Large intestine (tissue), 3 donors: ENCODE data around the gene MGAT4C. TPM values are rescaled to one million over a fixed set of nuclear protein-coding genes. Genes with fewer than 3 reads are reported as not detected.

ENCODE experiments used
- DNase-seq, 2 donors: peaks; one replicate each; pipeline versions ENCODE4 v3.0.0 to v3.0.0-alpha.2; 2013
- H3K27ac ChIP-seq: one replicate; pipeline ENCODE4 v1.5.1; 2013; ENCODE audit warnings: low read length
- H3K27me3 ChIP-seq: 2 replicates; pipeline ENCODE4 v1.6.1; 2013; ENCODE audit warnings: low read length; ENCODE audit not compliant: control insufficient read depth, insufficient read depth
- H3K36me3 ChIP-seq: 2 replicates; pipeline ENCODE4 v1.6.1; 2013; ENCODE audit warnings: low read length; ENCODE audit not compliant: control insufficient read depth, insufficient read depth
- H3K4me1 ChIP-seq: one replicate; pipeline ENCODE4 v1.6.1; 2013; ENCODE audit warnings: low read length; ENCODE audit not compliant: control insufficient read depth, insufficient read depth
- H3K4me3 ChIP-seq: one replicate; pipeline ENCODE4 v1.5.1; 2013; ENCODE audit warnings: low read length
- H3K9me3 ChIP-seq: one replicate; pipeline ENCODE4 v1.6.1; 2013; ENCODE audit warnings: mild to moderate bottlenecking, low read depth, low read length, moderate library complexity; ENCODE audit not compliant: control insufficient read depth
- WGBS: methylation state at CpG from one replicate; pipeline ENCODE4 v1.1.5; 2013; ENCODE audit warnings: low lambda C conversion rate; ENCODE audit not compliant: insufficient coverage; 5-methylcytosine and 5-hydroxymethylcytosine counted together
- polyA plus RNA-seq: library from polyadenylated mRNA; unstranded; fragments of 120-200 nt; gene quantifications from one replicate; pipeline ENCODE4 v1.2.1, GENCODE V29; 2013

Gene MGAT4C
- polyA plus RNA-seq, 1 donor: 0.43 TPM

GRCh38 chr12:86186449-86186848 lies 69.7 kb downstream of the MGAT4C start:
- Histone ChIP-seq H3K27me3 (no peaks in the 10 kb centered on the region), H3K36me3 (no peaks in the 10 kb centered on the region), H3K4me1 (no peaks in the 10 kb centered on the region), H3K4me3 (no peak overlapping the region), H3K9me3 (no peaks in the 10 kb centered on the region), H3K27ac (no peak overlapping the region)
- no peak for DNase-seq
- WGBS: no CpG with 5 or more reads among the region's 2 CpGs

- WGBS: no CpG with 5 or more reads among the region's 1 CpG
These were observed 76.3 kb downstream of the MGAT4C start for GRCh38 chr12:86179855-86180254.

GRCh38 chr12:86174188-86174587 lies 82.0 kb downstream of the MGAT4C start:
- DNase-seq: no peak
- Histone ChIP-seq H3K27ac (no peak overlapping the region), H3K9me3 (no peaks in the 10 kb centered on the region), H3K27me3 (no peaks in the 10 kb centered on the region), H3K4me3 (no peak overlapping the region), H3K36me3 (no peaks in the 10 kb centered on the region), H3K4me1 (no peaks in the 10 kb centered on the region)
- WGBS: 100% methylated on average over 1 of the region's 2 CpGs

More at GRCh38 chr12:86179855-86180254, 76.3 kb downstream of the MGAT4C start:
- no peaks in the 10 kb centered on the region for H3K4me1 ChIP-seq
- H3K27me3 ChIP-seq: no peaks in the 10 kb centered on the region
- no peak overlapping the region for H3K27ac ChIP-seq
- H3K9me3 ChIP-seq: no peaks in the 10 kb centered on the region
- no peak overlapping the region for H3K4me3 ChIP-seq
- H3K36me3 ChIP-seq: no peaks in the 10 kb centered on the region
- DNase-seq: no peak

- no peak overlapping the region for H3K4me3 ChIP-seq
- H3K4me1 ChIP-seq: no peaks in the 10 kb centered on the region
- H3K9me3 ChIP-seq: no peaks in the 10 kb centered on the region
- WGBS: no CpG with 5 or more reads among the region's 2 CpGs
- no peaks in the 10 kb centered on the region for H3K36me3 ChIP-seq
- no peak for DNase-seq
- no peaks in the 10 kb centered on the region for H3K27me3 ChIP-seq
- no peak overlapping the region for H3K27ac ChIP-seq
These were observed 83.2 kb downstream of the MGAT4C start for GRCh38 chr12:86172913-86173443.

GRCh38 chr12:86170051-86170450 lies 86.1 kb downstream of the MGAT4C start:
- Histone ChIP-seq H3K27me3 (no peaks in the 10 kb centered on the region), H3K9me3 (no peaks in the 10 kb centered on the region), H3K36me3 (no peaks in the 10 kb centered on the region), H3K4me1 (no peaks in the 10 kb centered on the region), H3K4me3 (no peak overlapping the region), H3K27ac (no peak overlapping the region)
- no peak for DNase-seq
- WGBS: no CpG with 5 or more reads among the region's 1 CpG

GRCh38 chr12:86158956-86159355 lies 97.2 kb downstream of the MGAT4C start:
- Histone ChIP-seq H3K9me3 (no peaks in the 10 kb centered on the region), H3K4me3 (no peak overlapping the region), H3K27me3 (no peaks in the 10 kb centered on the region), H3K27ac (no peak overlapping the region), H3K4me1 (no peaks in the 10 kb centered on the region), H3K36me3 (no peaks in the 10 kb centered on the region)
- DNase-seq: no peak
- WGBS: 80% methylated on average over 2 of the region's 4 CpGs

- Histone ChIP-seq H3K9me3 (no peaks in the 10 kb centered on the region), H3K27ac (no peak overlapping the region), H3K4me3 (no peak overlapping the region), H3K4me1 (no peaks in the 10 kb centered on the region), H3K36me3 (no peaks in the 10 kb centered on the region), H3K27me3 (no peaks in the 10 kb centered on the region)
- DNase-seq: no peak
- 77% methylated on average over 6 of the region's 6 CpGs for WGBS
These were observed 101.6 kb downstream of the MGAT4C start for GRCh38 chr12:86154620-86155019.

GRCh38 chr12:86148612-86149011 lies 107.6 kb downstream of the MGAT4C start:
- Histone ChIP-seq H3K4me3 (no peak overlapping the region), H3K36me3 (no peaks in the 10 kb centered on the region), H3K27ac (no peak overlapping the region), H3K9me3 (no peaks in the 10 kb centered on the region), H3K27me3 (no peaks in the 10 kb centered on the region), H3K4me1 (no peaks in the 10 kb centered on the region)
- DNase-seq: no peak

GRCh38 chr12:86148071-86148470 lies 108.1 kb downstream of the MGAT4C start:
- no peaks in the 10 kb centered on the region for H3K9me3 ChIP-seq
- H3K27ac ChIP-seq: no peak overlapping the region
- no peaks in the 10 kb centered on the region for H3K27me3 ChIP-seq
- no peaks in the 10 kb centered on the region for H3K4me1 ChIP-seq
- H3K4me3 ChIP-seq: no peak overlapping the region
- WGBS: no CpG with 5 or more reads among the region's 3 CpGs
- no peak for DNase-seq
- no peaks in the 10 kb centered on the region for H3K36me3 ChIP-seq

- no peaks in the 10 kb centered on the region for H3K4me1 ChIP-seq
- H3K27me3 ChIP-seq: no peaks in the 10 kb centered on the region
- 86% methylated on average over 1 of the region's 2 CpGs for WGBS
- H3K27ac ChIP-seq: no peak overlapping the region
- H3K9me3 ChIP-seq: no peaks in the 10 kb centered on the region
- no peak overlapping the region for H3K4me3 ChIP-seq
- DNase-seq: no peak
- H3K36me3 ChIP-seq: no peaks in the 10 kb centered on the region
These were observed 111.0 kb downstream of the MGAT4C start for GRCh38 chr12:86145156-86145555.

GRCh38 chr12:86143162-86143561 lies 113.0 kb downstream of the MGAT4C start:
- Histone ChIP-seq H3K4me3 (no peak overlapping the region), H3K27me3 (no peaks in the 10 kb centered on the region), H3K27ac (no peak overlapping the region), H3K36me3 (no peaks in the 10 kb centered on the region), H3K9me3 (no peaks in the 10 kb centered on the region), H3K4me1 (no peaks in the 10 kb centered on the region)
- 83% methylated on average over 1 of the region's 1 CpG for WGBS
- DNase-seq: no peak
